NB4 (cell line): Measurements from ENCODE around the gene INVS.

Source experiments
- CTCF ChIP-seq: IDR thresholded peaks from one replicate; pipeline ENCODE4 v1.5.1; 2012; ENCODE audit warnings: low read depth, low read length
- POLR2A ChIP-seq: IDR thresholded peaks from 2 replicates; pipeline ENCODE4 v1.6.1; 2011; ENCODE audit warnings: mild to moderate bottlenecking; ENCODE audit not compliant: insufficient read length; ENCODE audit errors: extremely low read depth

DNA sequence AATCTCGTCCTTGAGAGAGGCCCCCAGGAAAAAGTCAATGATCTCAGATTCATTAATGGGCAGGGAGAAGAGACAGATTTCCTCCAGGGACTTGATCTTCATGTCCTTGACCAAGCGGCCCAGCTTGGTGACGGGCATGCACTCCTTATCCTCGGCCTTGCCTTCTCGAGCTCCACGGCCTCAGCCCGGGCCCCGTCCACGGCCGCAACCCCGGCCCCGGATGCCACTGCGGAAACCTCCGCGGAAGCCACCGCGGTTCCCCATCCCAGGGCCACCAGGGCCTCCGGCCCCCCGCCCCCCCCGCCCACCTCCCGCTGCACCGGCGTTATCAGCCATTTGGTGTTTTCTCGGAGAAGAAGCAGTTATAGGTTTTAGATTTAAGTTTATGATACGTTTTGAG, 18.3 kb downstream of the INVS start:
- TF ChIP-seq CTCF (no peak), POLR2A (no peak)
